Dermis microvascular lymphatic vessel endothelial cell (primary cell): Measurements from ENCODE around the gene ATG9B. TPM values are rescaled to one million over a fixed set of nuclear protein-coding genes. Genes with fewer than 3 reads are reported as not detected.
A peak's percentile ranks its signal among the peaks of the same experiment; 100 is the strongest.

ENCODE experiments used
- DNase-seq, 2 donors: peaks; one replicate each; pipeline versions ENCODE4 v3.0.0 to v3.0.0-alpha.2; 2010; ENCODE audit warnings: low read depth in 2 of 2
- total RNA-seq: library from RNA; depleted of rRNA; stranded (reverse); fragments of >200 nt; gene quantifications from 2 replicates; pipeline ENCODE4 v1.2.1, GENCODE V29; 2014

Gene ATG9B, protein sequence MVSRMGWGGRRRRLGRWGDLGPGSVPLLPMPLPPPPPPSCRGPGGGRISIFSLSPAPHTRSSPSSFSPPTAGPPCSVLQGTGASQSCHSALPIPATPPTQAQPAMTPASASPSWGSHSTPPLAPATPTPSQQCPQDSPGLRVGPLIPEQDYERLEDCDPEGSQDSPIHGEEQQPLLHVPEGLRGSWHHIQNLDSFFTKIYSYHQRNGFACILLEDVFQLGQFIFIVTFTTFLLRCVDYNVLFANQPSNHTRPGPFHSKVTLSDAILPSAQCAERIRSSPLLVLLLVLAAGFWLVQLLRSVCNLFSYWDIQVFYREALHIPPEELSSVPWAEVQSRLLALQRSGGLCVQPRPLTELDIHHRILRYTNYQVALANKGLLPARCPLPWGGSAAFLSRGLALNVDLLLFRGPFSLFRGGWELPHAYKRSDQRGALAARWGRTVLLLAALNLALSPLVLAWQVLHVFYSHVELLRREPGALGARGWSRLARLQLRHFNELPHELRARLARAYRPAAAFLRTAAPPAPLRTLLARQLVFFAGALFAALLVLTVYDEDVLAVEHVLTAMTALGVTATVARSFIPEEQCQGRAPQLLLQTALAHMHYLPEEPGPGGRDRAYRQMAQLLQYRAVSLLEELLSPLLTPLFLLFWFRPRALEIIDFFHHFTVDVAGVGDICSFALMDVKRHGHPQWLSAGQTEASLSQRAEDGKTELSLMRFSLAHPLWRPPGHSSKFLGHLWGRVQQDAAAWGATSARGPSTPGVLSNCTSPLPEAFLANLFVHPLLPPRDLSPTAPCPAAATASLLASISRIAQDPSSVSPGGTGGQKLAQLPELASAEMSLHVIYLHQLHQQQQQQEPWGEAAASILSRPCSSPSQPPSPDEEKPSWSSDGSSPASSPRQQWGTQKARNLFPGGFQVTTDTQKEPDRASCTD
- total RNA-seq: under 0.01 and 0.13 TPM in 2 replicates

DNA sequence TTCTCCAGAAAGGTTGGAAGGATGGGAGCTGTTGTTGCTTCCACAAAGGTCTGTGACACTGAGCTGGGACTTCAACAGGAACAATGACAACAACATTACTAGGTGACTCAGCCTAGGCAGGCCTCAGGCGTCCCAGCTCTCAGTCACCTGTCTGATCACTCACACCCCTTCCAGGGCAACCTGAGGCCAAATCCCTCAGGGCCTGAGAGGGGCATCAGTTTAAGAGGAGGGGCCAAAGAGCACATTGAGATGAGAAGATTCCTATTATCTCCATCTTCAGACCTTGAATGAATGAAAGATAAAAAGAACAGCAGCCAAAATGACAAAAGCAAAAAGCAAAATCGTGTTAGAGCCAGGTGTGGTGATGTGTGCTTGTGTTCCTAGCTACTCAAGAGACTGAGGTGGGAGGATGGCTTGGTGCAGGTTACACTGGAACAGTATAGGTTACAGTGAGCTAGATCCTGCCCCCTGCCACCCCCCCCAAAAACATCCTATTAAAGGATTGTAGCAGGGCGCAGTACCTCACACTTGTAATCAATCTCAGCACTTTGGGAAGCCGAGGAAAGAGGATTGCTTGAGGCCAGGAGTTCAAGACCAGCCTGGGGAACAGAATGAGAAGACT, at the start of gene ATG9B:
Gene ATG9B, minus strand, starts transcription at position 60 of the 622 bp plus-strand sequence. CDS start 71 bp downstream, outside the sequence.
- no peak for DNase-seq

DNA sequence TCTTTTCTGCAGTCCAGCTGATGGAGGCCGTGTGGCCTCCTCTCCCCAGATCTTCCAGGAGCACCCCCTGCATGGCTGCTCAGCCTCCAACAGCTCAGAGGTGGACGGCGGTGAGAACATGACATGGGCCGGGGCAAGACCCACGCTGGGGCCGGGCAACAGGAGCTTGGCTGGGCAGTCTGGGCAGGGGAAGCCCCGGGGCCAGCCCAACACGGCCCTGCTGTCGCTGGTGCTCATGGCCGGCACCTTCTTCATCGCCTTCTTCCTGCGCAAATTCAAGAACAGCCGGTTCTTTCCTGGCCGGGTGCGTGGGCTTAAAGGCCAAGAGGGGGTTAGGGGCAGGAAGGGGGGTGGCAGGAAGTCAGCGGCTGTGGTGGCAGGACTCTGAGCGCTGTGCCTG, 49.7 kb upstream of the ATG9B start:
- DNase-seq: no peak

DNA sequence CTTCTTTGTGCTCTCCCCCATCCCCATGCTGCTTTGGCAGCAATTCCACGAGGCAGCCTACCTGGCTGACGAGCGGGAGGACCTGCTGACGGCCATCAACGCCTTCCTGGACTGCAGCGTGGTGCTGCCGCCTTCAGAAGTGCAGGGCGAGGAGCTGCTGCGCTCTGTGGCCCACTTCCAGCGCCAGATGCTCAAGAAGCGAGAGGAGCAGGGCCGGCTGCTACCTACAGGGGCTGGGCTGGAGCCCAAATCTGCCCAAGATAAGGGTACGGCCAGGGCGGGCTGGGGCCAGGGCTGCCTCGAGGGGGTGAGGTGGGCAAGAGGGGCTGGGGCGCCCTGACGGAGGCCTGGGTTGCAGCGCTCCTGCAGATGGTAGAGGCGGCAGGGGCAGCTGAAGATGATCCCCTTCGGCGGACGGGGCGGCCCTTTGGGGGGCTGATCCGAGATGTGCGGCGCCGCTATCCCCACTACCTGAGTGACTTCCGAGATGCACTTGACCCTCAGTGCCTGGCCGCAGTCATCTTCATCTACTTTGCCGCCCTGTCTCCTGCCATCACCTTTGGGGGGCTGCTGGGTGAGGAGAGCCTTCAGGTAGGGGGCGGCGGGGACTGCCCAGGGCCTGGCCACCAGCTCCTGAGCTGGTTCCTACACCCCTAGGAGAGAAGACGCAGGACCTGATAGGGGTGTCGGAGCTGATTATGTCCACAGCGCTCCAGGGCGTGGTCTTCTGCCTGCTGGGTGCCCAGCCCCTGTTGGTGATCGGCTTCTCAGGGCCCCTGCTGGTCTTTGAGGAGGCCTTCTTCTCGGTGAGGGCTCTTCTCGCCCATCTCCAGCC, 47.0 kb upstream of the ATG9B start:
- no peak for DNase-seq

DNA sequence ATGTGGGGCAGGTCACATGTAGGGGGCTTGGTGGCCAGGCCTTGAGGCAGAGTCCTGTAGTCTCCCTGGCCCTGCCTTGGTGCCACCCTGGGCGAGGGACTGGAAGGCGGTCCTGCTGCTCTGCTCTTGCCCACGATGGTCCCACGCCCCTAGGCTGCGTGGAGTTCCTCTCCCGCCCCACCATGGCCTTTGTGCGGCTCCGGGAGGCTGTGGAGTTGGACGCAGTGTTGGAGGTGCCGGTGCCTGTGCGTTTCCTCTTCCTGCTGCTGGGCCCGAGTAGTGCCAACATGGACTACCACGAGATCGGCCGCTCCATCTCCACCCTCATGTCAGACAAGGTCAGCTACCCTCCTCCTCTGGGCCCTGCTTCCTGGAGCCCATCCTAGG, 46.3 kb upstream of the ATG9B start:
- DNase-seq: no peak

DNA sequence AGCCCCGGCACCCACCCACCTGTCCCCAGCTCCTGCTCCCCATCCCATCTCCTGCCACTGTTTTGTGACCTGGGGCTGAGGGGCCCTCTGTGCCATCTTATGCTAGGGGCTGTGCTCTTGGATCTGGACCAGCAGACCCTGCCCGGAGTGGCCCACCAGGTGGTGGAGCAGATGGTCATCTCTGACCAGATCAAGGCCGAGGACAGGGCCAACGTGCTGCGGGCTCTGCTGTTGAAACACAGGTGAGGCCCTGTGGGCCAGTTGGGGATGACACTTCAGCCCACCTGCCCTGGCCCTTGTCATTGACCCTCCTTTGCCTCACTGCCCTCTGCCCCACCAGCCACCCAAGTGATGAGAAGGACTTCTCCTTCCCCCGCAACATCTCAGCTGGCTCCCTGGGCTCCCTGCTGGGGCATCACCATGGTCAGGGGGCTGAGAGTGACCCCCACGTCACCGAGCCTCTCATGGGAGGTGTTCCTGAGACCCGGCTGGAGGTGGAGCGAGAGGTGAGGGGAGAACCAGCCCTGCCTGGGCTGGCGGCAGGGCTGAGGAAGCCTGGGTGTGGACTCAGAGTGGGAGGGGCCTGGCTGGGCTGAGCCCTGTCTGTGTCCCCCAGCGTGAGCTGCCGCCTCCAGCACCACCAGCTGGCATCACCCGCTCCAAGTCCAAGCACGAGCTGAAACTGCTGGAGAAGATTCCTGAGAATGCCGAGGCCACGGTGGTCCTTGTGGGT, 45.7 kb upstream of the ATG9B start:
- DNase-seq: no peak

DNA sequence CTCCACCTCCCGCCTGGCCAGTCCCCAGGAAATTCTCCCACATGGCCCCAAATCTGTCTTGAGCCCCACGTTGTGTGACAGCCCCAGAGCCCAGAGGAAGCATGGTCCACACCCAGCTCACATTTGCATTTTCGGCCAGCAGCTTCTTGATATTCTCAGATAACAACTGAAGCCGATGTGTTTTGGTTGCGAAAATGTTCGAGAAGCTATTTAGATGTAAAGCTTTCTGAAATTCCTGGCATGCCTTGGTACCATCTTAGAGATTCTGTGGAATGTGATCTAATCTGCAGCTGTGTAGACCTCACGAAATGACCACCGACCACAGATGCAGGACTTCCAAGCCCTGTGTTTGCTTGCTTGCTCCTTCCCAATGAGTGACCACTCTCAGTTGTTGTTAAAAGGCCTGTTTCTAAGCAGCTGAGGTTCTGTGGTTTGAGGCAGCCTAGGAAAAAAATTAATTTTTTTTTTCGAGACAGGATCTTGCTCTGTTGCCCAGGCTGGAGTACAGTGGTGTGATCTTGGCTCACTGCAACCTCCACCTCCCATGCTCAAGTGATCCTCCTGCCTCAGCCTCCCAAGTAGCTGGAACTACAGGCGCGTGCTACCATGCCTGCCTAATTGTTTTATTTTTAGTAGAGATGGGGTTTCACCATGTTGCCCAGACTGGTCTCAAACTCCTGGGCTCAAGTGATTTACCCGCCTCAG, 43.9 kb upstream of the ATG9B start:
- DNase-seq: no peak

DNA sequence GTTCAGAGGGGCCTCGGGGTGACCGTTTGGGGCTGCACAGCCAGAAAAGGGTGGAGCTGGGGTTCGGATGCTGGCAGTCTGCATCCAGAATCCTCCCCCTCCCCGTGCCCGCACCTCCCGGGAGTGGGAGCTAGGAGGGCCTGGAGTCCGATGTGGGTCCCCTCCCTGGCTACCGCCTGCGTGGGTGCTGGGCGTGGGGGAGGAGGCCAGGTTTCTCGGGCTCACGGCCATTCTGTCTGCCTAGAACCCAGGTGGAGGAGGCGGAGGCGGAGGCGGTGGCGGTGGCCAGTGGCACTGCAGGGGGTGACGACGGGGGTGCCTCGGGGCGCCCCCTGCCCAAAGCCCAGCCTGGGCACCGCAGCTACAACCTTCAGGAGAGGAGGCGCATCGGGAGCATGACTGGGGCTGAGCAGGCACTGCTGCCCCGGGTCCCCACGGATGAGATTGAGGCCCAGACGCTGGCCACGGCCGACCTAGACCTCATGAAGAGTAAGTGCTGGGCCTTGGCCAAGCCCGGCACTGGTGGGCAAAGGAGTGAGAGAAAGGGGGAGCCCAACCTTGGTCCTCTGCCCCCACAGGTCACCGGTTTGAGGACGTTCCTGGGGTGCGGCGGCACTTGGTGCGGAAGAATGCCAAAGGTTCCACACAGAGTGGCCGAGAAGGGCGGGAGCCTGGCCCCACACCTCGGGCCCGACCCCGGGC, 42.1 kb upstream of the ATG9B start:
- no peak for DNase-seq

DNA sequence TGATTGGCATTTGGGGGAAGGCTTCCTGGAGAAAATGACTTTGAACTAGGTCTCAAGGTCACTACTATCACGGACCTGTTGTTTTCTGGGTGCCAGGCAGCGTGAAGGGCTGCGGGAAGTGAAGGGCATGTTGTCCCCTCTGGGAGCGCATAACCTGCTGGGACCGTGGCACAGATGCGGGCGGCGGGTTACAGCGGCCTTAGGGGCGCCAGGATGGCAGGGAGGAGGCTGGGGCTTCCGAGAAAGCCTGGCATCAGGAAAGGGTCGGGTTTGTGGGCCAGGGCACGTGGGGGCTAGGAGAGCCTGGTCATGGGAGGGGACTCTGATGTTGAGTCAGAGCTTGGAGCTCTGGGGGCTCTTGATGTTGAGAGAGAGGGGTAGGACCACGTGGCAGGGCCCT, 41.2 kb upstream of the ATG9B start:
- no peak for DNase-seq

DNA sequence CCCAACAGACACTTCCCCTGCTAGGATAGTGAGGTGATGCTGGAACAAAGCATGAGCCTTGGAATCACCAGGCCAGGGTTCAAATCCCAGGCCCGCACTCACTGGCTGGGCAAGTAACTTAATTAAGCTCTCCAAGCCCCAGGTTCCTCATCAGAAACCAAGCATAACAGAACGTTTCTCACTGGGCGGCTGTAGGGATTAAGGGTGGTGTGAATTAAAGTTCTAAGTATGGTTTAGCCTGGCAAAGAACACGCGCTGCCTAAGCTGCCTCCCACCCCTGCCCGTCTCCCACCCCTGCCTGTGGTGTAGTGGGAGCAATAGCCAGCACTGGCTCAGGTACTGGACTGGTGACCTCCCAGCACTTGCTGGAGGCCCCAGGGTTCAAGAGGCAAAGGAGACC, 40.7 kb upstream of the ATG9B start:
- DNase-seq: no peak

DNA sequence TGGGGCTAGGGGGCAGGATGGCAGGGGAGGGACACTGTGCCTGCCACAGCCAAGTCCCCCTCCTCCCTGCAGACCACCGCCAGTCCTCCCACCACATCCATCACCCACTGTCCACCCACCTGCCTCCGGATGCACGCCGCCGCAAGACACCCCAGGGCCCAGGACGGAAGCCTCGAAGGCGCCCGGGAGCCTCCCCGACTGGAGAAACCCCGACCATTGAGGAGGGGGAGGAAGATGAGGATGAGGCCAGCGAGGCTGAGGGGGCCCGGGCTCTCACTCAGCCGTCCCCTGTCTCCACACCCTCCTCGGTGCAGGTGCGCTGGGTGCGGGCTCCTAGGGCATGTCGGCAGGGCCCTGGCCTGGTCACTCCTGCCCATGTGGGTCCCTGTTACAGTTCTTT, 40.2 kb upstream of the ATG9B start:
- DNase-seq: no peak

DNA sequence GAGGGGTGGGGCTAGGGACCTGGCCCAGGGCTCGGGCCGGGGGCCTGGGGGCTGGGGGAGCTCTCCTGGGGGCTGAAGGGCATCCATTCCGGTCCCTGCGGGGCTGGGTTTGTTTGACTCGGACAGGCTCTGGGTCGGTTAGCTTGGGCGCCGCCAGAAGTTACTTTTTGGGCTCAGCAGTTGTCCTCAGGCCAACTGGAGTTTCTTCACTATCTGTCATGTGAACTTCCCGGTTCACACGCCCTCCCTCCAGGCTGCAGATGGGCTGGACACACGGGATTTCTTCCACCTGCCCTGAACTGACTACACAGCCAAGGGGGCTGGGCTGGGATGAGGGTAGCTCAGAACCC, 38.9 kb upstream of the ATG9B start:
- no peak for DNase-seq

DNA sequence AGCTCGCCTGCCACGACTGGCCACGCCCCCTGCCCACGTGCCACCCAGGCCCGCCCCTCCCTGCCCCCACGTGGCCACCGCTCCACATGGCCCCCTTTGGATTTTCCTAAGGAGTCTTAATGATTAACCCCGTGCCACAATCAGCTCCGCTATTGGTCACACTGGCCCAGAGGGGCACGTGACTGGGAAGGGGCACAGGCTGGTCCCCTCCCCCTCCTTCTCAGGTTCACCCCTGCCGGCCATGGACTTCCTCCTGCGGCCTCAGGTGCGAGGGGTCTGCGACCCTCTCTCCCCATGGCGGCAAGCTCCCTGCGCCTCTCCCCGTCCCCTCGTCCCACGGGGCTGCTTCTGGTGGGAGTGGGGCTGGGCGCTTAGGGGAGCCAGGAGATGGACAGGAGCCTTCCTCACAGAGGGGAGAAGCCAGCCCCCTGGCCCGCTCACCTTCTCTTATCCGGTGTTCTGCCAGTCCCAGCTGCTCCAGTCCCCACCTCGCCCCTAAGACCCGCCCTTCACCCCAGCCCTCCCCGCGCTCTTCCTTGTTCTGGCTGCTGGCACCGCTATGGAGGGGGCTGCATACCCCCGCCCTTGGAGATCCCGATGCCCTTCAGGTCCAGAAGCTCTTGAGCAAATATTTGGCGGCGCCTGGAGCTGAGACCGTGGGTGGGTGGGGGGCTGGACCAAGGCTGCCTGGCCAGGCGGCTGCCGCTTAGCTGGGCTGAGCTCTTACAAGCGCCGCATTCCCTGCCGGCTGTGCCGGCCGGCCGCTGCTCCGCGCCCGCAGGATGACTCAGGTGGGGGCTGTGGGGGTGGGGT, 38.3 kb upstream of the ATG9B start:
- no peak for DNase-seq

DNA sequence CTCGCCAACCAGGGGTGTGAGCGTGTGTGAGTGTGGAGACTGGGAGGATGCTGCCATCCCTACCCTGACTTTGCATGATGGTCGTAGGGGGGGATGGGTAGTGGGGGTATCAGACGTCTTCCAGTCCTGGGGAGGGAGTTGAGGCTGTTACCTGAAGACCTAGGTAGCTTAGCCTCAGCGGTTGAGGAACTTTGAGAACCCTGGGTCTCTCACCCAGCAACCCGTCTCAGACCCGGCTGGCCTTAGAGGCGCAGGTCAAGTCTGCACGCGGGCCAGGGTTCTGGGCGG, 37.8 kb upstream of the ATG9B start:
- DNase-seq: no peak

DNA sequence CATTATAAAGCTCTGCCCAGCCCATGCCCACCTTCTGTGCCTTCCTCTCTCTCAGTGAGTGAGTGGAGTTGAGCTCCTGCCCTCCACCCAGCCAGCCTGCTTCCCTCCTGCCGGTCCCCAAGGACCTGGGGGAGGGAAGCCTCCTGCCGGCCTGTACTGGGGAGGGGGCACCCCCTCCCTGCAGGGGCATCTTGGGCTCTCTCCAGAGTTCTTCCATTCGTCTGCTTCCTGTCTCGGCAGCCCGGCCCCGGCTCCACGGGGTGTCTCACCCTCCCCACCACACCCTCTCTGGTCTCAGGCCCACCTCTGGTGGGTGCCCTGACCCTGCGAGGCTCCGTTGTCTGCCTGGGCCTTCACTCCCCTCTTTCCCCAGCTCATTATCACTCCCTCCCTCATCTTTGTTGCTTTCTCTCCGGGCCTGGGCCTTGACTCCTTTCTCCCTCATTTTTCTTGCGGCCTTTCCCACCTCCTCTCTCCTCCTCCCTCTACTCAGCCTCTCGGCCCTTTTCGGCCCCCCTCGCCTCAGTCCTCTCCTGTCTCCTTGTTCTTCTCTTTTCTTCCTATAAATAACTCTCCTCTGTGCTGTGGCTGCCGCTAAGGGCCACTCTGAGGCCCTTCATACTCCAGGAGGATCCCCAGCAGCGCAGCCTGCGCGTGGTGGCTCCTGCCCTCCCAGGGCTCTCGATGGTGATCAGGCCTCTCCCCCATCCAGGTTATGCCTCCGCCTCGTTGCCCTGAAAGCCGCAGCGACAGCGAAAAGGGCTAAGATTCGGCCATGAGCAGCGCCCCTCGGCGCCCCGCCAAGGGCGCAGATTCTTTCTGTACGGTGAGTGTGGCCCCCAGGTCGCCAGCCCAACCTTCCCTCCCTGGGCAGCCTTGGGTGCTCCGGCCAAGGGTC, 37.2 kb upstream of the ATG9B start:
- no peak for DNase-seq

DNA sequence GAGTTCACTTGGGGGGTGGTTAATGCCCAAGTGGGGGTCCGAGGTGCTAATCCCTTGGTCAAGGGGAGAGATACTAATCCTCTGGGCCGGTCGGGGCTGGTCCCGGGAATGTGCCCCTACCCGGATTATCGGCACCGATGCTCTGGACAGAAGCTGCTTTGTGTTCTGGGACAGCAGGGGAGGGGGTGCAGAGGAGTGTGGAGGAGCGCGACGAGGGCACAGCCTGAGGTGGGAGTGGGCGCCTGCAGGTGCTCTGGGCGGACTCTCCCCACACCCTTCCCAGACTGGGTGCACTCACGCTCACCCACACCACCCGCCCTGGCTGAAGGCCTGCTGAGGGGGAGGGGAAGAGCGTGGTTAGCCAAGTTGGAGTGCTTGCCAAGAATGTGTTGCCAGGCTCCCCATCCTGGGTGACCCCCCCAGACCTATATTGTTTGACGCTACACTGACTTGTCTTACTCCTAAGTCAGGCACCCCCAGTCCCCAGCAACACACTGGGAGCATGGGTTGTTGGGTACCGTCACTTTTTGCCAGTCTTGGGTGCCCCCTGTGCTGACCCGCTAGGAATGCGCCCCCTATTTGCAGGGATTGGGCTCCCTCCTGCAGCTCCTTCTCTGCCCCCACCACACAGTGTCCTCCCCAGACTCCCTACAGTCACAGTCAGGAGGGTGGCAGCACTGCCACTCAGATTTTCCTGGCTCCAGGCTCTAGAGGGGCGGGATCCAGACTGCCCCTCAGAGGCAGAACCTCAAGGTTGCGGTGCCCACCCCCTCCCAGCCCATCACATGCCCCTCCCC, 36.3 kb upstream of the ATG9B start:
- peak in 1 of 2 donors; percentile 41 for DNase-seq

DNA sequence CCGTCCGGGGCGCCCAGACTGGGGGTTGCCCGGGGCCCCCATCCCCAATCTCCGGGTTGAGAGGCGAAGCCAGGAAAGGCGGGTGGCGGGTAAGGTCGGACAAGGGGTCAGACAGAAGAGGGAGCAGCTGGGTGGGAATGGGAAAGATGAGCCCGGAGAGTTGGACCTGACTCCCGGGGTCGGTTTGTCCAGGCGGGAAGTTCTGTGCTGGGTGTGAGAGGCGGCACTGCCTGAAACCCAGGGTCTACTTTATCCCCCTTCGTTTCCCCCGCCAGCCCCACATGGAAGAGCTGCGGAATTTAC, 35.8 kb upstream of the ATG9B start:
- peak in 1 of 2 donors; percentile 14 for DNase-seq
